HG03135 (cell line): ENCODE measurements around the gene CMC2.

Source experiments
- ATAC-seq: cut with Tn5 transposase; IDR thresholded peaks from one replicate; pipeline ENCODE4 v1.9.1; 2021; ENCODE audit warnings: mild to moderate bottlenecking, moderate library complexity; ENCODE audit not compliant: unreplicated experiment

CMC2 gene

GRCh38 chr16:80938004-80938878 is 68.4 kb downstream of the CMC2 start:
- ATAC-seq: no peak

- ATAC-seq: no peak
Observed at GRCh38 chr16:80936410-80936809, 70.3 kb downstream of the CMC2 start.

GRCh38 chr16:80935691-80936090 is 71.0 kb downstream of the CMC2 start:
- no peak for ATAC-seq

- no peak for ATAC-seq
Observed at GRCh38 chr16:80932708-80933095, 74.0 kb downstream of the CMC2 start.

GRCh38 chr16:80931801-80932707 is 74.6 kb downstream of the CMC2 start:
- ATAC-seq: no peak

GRCh38 chr16:80924372-80924978 is 82.2 kb downstream of the CMC2 start:
- no peak for ATAC-seq

- no peak for ATAC-seq
Observed at GRCh38 chr16:80923356-80923755, 83.3 kb downstream of the CMC2 start.
